ENCODE results near the gene NAT8L.

Gene NAT8L

DNA sequence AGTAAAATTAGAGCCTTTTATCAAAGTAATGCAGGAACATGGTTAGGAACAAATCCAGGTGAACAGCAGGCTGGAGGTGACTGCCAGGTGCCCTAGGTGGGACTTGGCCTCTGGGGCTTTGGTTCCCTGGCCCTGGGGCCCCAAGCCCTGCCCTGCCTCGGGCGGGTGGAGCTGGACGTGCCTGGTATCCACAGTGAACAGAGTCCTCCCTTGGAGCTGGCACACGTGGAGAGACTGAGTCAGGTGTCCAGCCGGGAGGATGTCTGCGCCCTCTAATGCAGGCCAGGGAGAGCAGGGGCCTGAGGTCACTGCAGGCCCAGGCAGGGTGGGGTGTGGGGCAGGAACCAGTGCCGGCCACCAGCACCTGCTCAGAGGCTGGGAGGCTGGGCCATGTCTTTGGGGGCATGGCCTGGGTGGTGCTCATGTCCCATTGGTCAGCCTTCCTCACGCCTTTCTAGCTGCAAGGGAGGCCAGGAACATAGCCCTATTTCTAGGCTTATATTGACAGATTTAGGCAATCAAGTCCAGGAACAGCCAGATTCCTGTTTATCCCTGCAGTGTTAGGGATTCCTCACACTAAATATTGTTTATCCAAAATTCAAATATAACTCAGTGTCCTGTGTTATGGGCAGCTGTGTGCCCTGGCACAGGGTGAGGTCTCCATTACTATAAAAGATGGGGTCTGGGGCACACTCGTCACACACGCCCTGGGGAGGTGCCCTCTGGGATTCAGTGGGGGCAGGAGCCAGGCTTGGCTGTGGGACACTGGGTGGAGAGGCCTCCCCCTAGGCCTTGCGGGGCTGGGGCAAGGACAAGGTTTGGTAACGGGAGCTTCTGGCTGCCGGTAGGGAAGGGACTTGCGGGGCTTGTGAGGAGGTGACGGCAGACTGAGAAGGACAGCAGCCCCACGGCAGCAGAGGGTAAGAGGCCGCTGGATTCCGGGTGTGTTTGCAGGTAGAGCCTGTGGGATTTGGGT, 14.3 kb upstream of the NAT8L start:
- DNase-seq: no peak
- Histone ChIP-seq H3K9me3 (ENCODE audit: severe bottlenecking) (no peaks in the 10 kb centered on the region), H3K27ac (no peak overlapping the region)

DNA sequence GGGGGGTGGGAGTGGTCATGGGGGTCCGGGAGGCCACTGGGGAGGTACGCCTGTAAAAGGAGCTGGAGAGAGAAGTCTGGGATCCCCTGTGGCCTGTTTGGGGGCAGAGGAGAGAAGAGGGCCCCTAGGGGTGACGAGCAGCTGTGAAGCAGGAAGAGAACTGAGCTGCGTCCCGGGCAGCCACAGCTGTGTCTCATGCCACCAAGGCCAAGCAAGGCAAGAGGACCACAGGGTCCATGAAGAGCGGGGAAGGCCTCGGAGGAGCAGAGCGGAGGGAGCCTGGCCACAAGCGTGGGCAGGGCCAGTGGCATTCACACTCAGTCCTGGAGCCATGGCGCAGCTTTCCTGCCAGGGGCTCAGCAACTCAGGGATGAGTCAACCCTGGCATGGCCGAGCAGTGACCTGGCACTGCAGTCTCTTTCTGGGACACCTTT, 13.6 kb upstream of the NAT8L start:
- TF ChIP-seq, protein P1, sequence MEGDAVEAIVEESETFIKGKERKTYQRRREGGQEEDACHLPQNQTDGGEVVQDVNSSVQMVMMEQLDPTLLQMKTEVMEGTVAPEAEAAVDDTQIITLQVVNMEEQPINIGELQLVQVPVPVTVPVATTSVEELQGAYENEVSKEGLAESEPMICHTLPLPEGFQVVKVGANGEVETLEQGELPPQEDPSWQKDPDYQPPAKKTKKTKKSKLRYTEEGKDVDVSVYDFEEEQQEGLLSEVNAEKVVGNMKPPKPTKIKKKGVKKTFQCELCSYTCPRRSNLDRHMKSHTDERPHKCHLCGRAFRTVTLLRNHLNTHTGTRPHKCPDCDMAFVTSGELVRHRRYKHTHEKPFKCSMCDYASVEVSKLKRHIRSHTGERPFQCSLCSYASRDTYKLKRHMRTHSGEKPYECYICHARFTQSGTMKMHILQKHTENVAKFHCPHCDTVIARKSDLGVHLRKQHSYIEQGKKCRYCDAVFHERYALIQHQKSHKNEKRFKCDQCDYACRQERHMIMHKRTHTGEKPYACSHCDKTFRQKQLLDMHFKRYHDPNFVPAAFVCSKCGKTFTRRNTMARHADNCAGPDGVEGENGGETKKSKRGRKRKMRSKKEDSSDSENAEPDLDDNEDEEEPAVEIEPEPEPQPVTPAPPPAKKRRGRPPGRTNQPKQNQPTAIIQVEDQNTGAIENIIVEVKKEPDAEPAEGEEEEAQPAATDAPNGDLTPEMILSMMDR (IDR thresholded peaks at IDR 0.05; ENCODE audit: low read depth, low read length): no peak
- Histone ChIP-seq H3K9me3 (ENCODE audit: severe bottlenecking) (no peaks in the 10 kb centered on the region), H3K36me3 (peaks cover 7% of the 10 kb centered on the region), H3K4me3 (ENCODE audit: low read depth, low read length) (no peak overlapping the region), H3K27me3 (ENCODE audit: insufficient read depth, low read depth, severe bottlenecking) (peaks cover 4% of the 10 kb centered on the region), H3K27ac (no peak overlapping the region)
- no peak for DNase-seq

More for the DNA sequence above, 14.3 kb upstream of the NAT8L start:
- Histone ChIP-seq H3K36me3 (peaks cover 7% of the 10 kb centered on the region), H3K27me3 (ENCODE audit: insufficient read depth, low read depth, severe bottlenecking) (peaks cover 4% of the 10 kb centered on the region), H3K4me3 (ENCODE audit: low read depth, low read length) (no peak overlapping the region)
- TF ChIP-seq, protein P1 (IDR thresholded peaks at IDR 0.05; ENCODE audit: low read depth, low read length): no peak

DNA sequence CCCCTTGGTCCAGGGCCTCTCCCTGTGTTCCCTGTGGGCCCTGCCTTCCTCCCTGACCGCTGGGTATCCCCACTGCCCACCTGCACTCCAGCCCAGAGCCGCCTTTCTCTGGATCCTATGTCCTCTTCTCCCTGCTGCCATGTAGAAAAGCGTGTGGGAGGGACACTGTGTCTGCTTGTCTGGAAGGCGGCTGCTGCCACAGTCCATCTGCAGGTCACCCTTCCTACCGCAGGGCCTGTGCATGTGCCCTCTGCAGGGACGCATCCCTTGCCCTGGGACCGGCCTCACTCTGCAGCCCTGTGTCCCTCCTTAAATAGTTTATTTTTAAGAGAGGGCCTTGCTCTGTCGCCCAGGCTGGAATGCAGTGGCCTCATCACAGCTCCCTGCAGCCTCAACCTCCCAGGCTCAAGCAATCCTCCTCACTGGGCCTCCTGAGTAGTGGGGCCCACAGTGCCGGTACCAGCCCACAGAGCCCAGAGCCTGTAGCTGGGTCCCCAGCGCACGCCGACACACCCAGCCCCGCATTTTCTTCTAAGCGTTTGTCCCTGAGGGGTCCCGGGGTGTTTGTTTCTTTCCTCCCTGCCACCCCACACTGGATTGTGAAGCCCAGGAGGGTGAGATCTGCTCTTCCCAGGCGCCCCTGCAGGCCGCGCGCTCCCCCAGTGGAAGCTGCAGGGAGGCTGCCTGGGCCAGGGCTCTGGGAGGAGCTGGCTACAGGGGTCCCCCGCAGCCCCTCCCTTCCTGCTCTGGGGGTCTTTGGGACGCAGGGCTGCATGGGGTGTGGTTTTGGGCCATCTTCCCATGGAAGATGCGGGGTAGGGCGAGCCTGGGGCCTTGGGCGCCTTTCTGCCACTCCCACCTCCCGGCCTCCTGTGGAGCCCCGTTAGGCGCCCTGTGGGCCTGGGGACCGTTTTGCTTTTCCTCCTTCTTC, 12.8 kb upstream of the NAT8L start:
- no peak overlapping the region for H3K4me3 ChIP-seq (ENCODE audit: low read depth, low read length)
- no peaks in the 10 kb centered on the region for H3K9me3 ChIP-seq (ENCODE audit: severe bottlenecking)
- TF ChIP-seq, protein P1 (IDR thresholded peaks at IDR 0.05; ENCODE audit: low read depth, low read length): no peak
- H3K27me3 ChIP-seq (ENCODE audit: insufficient read depth, low read depth, severe bottlenecking): peaks cover 3% of the 10 kb centered on the region
- H3K27ac ChIP-seq: no peak overlapping the region
- peaks cover 7% of the 10 kb centered on the region for H3K36me3 ChIP-seq
- DNase-seq: no peak

DNA sequence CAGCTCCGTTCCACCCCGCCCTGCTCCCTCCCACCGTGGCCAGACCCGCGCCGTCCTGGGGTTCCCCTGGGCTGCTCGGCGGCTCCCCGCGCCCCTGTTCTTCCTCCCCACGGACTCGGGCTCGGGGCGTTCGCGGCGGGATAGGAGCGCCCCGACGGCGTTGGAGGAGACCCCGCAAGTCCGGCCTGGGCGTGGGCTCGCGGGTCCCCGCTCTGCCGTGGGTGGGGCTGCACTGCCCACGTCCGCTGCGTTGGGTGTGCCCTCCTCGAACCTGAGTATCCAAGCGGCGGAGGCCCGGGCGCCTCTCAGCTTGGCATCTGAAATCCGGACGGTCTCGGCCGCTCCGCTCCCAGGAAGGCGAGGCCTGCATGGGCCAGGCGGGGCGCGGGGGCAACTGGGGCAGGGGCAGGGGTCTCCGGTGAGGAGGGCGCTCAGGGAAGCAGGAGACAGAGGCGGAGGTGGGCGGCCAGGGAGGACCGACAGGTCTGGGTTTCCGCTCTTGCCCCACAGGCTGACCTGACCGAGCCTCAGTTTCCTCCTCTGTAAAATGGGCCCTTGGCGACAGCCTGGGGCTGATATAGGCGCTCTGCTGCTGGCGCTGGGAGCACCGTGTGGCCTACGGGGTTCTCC, 12.0 kb upstream of the NAT8L start:
- Histone ChIP-seq H3K27me3 (ENCODE audit: insufficient read depth, low read depth, severe bottlenecking) (no peaks in the 10 kb centered on the region), H3K36me3 (peaks cover 7% of the 10 kb centered on the region), H3K27ac (no peak overlapping the region), H3K9me3 (ENCODE audit: severe bottlenecking) (no peaks in the 10 kb centered on the region), H3K4me3 (ENCODE audit: low read depth, low read length) (no peak overlapping the region)
- no peak for DNase-seq
- TF ChIP-seq, protein P1 (IDR thresholded peaks at IDR 0.05; ENCODE audit: low read depth, low read length): no peak

DNA sequence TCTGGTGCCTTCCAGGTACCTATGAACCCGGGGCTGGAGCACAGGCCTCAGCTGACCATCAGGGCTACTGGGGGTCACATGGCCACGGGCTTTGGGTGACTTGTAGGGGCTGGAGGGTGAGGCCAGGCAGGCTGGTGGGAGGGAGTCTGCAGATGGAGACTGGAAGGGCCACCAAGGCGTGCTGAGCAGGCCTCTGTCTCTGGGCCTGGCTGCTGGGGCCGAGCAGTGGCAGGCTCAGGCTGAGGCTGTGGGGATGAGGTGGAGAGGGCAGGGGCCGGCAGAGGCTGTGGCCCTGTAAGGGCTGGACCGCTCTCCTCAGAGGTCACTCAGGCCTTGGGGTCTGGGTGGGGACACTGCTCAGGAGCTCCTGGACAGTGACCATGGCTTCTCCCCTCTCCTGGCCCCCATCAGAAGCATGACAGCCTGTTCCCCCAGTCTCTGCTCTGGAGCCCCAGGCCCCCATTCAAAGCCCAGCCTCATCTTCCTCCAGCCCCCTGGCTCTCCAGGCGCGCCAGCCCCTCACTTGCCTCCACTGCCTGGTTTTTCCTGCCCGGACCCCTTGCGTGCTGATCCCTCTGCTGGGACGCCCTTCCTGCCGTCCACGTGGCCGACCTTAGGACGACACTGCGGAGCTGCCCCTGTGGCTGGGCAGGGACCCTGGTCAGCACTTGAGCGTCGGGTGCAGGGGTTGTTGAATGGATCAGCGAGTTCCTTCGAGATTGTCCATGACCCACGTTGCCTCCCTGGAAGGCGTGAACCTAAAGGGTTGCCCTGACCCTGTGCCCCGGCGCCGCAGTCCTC, 11.1 kb upstream of the NAT8L start:
- H3K27ac ChIP-seq: no peak overlapping the region
- no peaks in the 10 kb centered on the region for H3K27me3 ChIP-seq (ENCODE audit: insufficient read depth, low read depth, severe bottlenecking)
- H3K4me3 ChIP-seq (ENCODE audit: low read depth, low read length): no peak overlapping the region
- H3K9me3 ChIP-seq (ENCODE audit: severe bottlenecking): no peaks in the 10 kb centered on the region
- peaks cover 7% of the 10 kb centered on the region for H3K36me3 ChIP-seq
- TF ChIP-seq, protein P1 (IDR thresholded peaks at IDR 0.05; ENCODE audit: low read depth, low read length): no peak
- DNase-seq: no peak

Data from WERI-Rb-1 (cell line).